HG03469 (cell line): ENCODE measurements around the gene PTPRT.

ENCODE experiments used
- ATAC-seq: cut with Tn5 transposase; IDR thresholded peaks from one replicate; pipeline ENCODE4 v1.9.1; 2021; ENCODE audit warnings: mild to moderate bottlenecking, moderate library complexity, moderate number of reproducible peaks; ENCODE audit not compliant: unreplicated experiment

PTPRT gene

DNA sequence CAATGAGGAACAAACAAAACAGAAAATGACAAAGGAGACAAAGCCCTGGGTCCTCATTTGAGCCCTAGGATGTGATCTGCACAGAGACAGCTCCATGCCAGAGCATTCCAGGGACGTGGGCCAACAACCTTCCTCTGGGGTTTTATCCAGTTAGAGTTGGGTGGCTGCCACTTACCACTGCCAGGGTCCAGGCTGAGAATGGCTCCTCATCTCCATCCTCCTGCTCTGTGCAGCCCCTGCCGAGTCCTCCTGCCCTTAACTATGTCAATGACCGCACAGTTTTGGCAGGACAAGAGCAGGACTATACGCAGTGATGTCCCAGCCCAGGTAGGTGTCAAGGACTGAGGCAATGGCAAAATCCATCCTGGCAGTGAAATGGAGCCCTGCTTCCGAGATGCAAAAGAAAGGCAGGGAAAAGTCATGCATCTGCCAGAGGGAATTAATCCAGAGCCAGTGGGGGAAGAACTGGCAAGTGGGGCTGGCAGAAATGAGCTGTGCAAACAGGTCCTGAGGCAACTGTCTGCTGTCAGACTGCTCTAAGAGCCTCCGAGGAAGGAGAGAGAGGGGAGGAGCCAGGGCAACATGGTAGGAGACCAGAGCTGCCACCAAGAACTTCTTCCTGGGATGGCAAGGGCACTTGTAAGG, 449.4 kb downstream of the PTPRT start:
- ATAC-seq, result no peak

DNA sequence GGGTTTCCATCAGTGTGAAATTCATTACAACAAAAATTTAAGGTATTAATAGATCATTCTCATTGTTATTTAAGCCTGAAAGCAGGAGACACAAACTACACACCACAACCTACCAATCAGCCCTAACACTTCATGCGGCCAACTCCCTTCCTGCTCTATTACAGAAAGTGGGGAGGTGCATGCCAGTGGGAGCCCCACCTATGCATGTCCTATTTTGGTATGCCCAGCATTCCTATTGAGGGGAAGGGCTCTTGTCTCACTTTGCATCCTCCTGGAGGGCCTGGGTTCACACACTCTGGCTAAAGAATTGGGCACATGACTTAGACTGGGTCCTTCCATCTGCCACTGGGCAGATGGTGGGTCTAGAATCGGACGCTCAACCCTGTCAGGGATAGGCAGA, 450.0 kb downstream of the PTPRT start:
- no peak for ATAC-seq

DNA sequence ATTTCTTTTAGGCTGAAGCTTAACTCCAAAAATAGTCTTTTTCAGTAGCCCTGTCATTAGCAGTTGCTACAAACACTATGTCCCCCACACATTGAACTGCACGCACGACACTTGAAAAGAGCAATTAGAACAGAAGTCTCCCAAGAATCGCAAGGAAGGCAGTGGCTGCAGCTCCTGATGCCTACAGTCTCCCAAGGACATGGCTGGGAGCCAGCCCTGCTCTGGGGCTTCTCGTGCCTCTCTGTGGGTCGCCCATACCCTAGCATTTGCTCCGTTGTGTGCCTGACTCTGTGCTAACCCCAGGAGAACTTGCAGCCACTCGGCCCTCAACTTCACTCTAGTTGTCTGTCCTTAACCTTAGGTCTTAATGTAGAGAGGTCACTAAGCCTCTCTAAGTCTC, 454.2 kb downstream of the PTPRT start:
- ATAC-seq, result no peak

GRCh38 chr20:42734660-42735368, 454.9 kb downstream of the PTPRT start:
- no peak for ATAC-seq

GRCh38 chr20:42721923-42722322, 467.8 kb downstream of the PTPRT start:
- no peak for ATAC-seq

DNA sequence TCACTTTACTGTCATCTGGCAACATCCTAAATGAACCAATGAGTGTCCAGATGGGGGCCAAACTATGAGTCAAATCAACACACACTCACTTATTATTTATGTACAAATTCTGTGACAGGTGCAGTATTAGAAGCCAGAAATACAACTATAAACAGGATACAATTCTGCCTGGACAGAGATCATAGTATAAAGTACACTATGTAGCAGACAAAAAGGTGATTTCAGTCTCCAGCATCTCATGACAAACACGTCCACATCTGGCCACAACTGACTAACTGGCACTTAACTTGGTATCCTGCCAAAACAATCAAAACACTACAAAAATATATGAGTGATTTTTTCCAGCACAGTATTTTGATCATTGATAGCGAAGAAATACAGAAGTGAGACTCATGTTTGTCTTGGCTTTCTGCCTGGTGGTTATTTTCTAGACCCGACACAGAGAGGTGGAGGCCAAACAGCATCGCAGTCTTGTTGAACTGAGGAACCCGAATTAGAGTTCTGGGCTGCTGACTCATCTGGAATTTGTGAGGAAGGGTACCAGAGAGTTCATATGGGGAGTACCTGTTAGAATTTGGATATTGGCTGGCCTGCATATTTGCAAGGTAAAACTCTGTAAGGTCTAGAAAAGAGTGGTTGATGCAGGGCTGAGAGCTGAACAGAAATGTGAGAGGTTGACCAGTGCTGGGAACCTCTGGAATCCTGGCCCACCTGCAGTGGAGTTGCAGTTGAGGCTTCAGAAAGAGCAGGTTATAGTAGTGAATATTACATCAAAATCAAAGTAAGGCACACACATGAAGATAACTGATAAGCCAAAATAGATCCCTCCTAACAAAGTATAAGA, 475.2 kb downstream of the PTPRT start:
- ATAC-seq, result no peak

DNA sequence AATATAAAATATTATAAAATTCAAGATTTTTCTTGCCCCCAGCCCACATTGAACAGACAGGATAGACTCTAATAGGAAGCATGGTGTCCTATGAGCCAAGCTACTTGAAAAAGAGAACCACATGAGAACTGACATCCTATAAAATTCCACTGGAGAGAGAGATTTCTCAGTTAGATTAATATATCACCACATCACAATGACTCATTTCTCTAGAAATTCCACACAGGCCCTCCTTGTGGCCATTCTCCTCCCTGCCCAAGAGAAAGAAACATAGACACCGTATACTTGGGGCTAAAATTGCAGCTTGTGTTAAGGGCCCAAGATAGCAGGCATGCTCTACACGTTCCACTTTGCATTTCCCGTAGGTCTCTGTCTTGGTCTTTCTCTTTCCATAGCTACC, 481.4 kb downstream of the PTPRT start:
- ATAC-seq, result no peak

GRCh38 chr20:42706759-42707158, 482.9 kb downstream of the PTPRT start:
- no peak for ATAC-seq

DNA sequence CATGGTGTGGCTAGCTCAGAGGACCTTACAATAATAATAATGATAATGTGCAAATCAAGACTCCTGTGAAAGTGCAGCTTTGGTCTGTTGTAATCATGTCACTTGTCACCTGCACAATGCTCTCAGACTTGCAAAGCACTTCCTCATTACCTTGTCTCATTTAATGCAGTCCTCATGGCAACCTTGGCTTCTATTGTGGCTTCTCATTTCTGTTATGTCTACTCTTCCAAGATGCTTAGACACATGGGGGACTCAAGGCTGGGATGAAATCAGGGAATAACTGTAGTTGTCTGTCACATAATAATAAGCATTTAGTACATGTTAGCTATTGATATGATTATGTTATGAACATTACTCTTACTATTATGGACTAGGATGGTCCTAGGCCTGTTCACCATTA, 484.2 kb downstream of the PTPRT start:
- no peak for ATAC-seq

GRCh38 chr20:42703744-42704143, 486.0 kb downstream of the PTPRT start:
- ATAC-seq, result no peak

- ATAC-seq, result no peak
Observed at GRCh38 chr20:42701948-42702347, 487.8 kb downstream of the PTPRT start.

DNA sequence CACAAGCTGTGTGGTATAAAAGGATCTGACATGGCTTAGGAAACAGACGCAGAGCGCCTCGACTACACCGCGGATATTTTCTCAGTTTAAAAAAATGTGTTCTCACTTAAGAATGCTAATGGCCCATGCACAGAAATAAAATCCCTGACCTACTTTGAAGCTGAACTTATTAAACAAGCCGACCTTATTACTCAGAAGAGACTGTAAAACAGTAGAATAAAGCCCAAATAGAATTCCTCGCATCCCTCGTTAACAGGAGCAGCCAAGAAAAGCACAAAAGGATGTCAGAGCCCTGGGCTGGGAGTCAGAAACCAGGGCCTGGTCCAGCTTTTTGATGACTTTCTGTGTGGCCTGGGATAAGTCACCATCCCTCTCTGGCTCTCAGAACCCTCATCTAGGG, 489.3 kb downstream of the PTPRT start:
- no peak for ATAC-seq

GRCh38 chr20:42697962-42698361, 491.7 kb downstream of the PTPRT start:
- ATAC-seq, result no peak

- no peak for ATAC-seq
Observed at GRCh38 chr20:42690842-42691437, 498.8 kb downstream of the PTPRT start.

DNA sequence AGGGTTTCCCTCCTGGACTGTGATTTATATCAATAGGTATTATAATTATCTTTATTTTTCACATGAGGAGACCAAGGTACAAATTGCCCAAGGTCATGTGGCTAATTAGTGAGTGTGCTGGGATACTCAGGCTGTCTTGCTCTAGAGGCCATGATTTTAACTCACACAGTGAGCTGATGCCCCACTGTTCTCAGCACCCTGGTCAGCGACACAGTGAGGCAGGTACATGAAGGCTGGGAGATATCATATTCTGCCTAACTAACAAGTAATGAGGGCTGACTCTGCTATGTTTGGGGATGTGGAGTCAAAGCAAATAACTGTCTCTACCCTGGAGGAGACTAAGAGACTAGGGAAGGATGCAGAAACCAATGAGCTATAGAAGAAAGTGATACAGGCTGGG, 501.1 kb downstream of the PTPRT start:
- ATAC-seq, result no peak

- no peak for ATAC-seq
Observed at GRCh38 chr20:42686057-42686456, 503.6 kb downstream of the PTPRT start.

DNA sequence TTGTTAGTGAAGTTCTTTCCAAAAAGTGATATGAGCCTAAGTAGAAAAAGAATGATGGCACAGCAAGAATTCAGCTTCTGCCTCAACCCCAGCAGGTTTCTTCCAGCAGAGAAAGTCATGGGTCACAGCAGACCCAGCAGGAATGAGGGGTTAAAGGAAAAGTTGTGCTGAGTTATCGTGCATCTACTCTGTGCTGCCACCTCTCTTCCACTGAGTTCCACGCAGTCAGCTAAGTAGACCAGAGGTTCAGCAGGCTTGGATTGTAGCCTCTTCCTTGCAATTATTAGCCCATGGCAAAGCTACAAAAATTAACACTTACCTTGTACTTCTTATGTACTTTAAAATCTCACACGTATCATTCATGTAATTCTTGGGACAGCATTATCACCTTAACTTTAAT, 510.8 kb downstream of the PTPRT start:
- no peak for ATAC-seq

DNA sequence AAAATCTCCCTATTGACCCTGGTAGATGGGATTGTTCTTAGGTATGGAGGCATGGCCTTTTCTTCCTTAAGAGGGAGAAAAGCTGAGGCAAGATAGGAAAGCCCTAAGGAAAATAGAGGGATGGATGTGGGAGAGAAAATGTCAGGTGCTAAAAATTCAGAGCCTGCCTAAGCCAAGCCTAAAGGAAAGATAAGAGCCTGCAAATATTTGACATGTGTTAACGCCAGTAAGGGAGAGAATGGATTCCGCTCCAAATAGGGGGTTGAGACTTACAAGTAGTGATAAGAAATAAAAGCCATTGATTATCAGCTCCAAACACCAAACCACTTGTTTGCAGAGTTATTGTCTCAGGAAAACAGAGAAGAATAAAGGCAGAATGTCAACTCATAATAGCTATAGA, 533.6 kb downstream of the PTPRT start:
- no peak for ATAC-seq

DNA sequence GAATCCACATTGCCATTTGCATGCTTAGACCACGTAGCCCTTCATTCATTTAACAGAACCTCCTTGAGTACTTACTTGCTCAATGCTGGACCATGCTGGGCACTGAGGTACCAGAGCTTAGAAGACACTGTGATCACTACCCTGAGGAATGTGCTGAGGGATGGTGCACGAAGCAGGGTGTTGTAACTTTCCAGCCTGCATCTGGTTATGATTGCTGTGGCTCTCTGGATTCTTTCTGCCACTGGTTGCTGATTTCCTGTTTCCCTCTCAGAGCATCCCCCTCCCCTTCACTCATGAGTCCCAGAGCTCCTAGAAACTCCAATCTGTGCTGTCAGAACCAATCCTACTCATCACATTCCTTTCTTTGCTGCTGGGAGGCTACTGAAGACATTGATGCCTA, 537.4 kb downstream of the PTPRT start:
- ATAC-seq, result no peak

DNA sequence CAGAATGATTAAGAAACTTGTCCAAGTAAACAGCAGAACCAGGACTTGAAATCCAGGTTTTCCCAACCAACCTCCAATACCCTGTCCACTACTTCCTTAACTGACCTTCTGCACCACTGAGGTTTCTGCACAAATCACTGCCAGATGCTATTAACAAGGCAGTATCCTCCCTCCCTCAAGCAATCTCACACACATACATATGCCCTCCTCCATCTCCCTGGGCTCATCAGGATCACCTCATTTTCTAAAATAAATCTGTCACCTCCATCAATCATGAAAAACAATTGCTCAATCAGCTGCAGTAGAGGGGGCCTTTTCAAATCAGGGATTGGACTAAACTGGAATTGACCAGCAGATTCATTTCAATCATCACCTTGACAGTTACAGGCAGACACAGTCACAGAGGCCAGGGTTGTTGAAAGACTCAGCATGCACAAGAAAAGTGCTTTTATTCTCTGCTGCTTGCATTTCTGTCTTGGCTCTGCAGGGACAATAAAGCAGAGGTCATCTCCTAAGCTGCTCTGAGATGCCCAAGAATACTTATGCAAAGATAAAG, 539.4 kb downstream of the PTPRT start:
- no peak for ATAC-seq

DNA sequence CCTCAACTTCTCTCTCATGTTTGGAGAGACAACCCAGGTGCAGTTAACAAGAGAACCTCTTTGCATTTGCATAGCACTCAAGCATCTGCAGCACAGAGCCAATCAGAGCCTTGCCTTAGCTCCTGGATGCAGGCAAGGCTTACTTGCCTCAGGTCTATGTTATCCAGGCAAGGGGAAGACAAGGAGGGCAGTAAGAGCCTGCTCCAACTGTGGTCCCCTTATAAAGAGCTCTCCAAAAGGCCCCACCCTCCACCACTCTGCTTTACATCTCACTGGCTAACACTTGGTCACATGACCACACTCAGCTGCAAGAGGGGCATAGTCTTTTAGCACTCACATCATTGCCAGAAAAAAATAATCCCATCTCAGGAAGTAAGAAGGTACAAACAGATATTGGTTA, 540.0 kb downstream of the PTPRT start:
- ATAC-seq, result no peak
